ENCODE measurements around the gene KCNQ5. TPM values are rescaled to one million over a fixed set of nuclear protein-coding genes. Genes with fewer than 3 reads are reported as not detected.

Gene KCNQ5
- total RNA-seq, 1 experiment from 2014 or later: not detected

GRCh38 chr6:72720464-72720863 lies 98.6 kb downstream of the KCNQ5 start:
- BruUV-seq (replicated peaks): no TSS peak
- TF ChIP-seq YY1 (IDR thresholded peaks at IDR 0.05; ENCODE audit: extremely low read depth, insufficient replicate concordance, low read depth, low read length): no peak
- TF ChIP-seq JUND (IDR thresholded peaks at IDR 0.05): no peak
- TF ChIP-seq CBX3 (IDR thresholded peaks at IDR 0.05; ENCODE audit: low read depth): no peak
- no peak for TF ChIP-seq EZH2 (IDR thresholded peaks at IDR 0.05)

GRCh38 chr6:72721346-72721745 lies 99.5 kb downstream of the KCNQ5 start:
- CTCF ChIA-PET: no interaction called here
- Histone ChIP-seq H3K27ac (ENCODE audit: low read depth, low read length) (no peak overlapping the region), H3K79me2 (ENCODE audit: insufficient read depth, low read length) (no peaks in the 10 kb centered on the region), H2AFZ (ENCODE audit: low read depth, low read length, poor library complexity, severe bottlenecking) (no peak overlapping the region), H3K4me2 (ENCODE audit: low read length) (no peak overlapping the region), H3K27me3 (ENCODE audit: insufficient read depth, low read length) (peaks cover 11% of the 10 kb centered on the region), H3K4me3 (replicated peaks in 1 of 2; ENCODE audit: low read depth in 1 of 2, low read length in 2 of 2) (no peak overlapping the region), H3K9ac (ENCODE audit: low read length) (no peak overlapping the region), H3K36me3 (ENCODE audit: control insufficient read depth in 1 of 2, insufficient read depth in 2 of 2, low read length in 2 of 2) (no peaks in the 10 kb centered on the region), H3K9me3 (ENCODE audit: control insufficient read depth in 1 of 2, insufficient read depth in 1 of 2, low read depth in 1 of 2, low read length in 2 of 2) (no peaks in the 10 kb centered on the region), H4K20me1 (ENCODE audit: insufficient read depth) (no peaks in the 10 kb centered on the region), H3K4me1 (ENCODE audit: control insufficient read depth in 1 of 2, insufficient read depth in 2 of 2, low read length in 2 of 2) (no peaks in the 10 kb centered on the region), H3K9me2 (ENCODE audit: insufficient read depth) (no peaks in the 10 kb centered on the region)
- no peak for ATAC-seq
- no peak for DNase-seq (ENCODE audit: low read depth, low spot score)
- intact Hi-C loops (cut with micrococcal nuclease): no loop called here
- POLR2A ChIA-PET: no interaction called here
- BruUV-seq (replicated peaks): no TSS peak
- RAD21 ChIA-PET (ENCODE audit: low non-redundant PET in 1 of 2, low total read pairs in 2 of 2, uncharacterized antibody in 2 of 2, unreplicated experiment in 2 of 2): no interaction called here
- TF ChIP-seq REST (IDR thresholded peaks at IDR 0.05; ENCODE audit: low read depth) (no peak), POLR2AphosphoS5 (IDR thresholded peaks at IDR 0.05; ENCODE audit: low read depth, low read length) (no peak), ZNF274 (IDR thresholded peaks at IDR 0.05; ENCODE audit: low read depth, low read length) (no peak), CBX3 (IDR thresholded peaks at IDR 0.05; ENCODE audit: low read depth) (no peak), JUND (IDR thresholded peaks at IDR 0.05) (no peak), EZH2phosphoT487 (IDR thresholded peaks at IDR 0.05; ENCODE audit: borderline replicate concordance) (no peak), ZFX (IDR thresholded peaks at IDR 0.05) (no peak), SIN3A (IDR thresholded peaks at IDR 0.05; ENCODE audit: low read depth) (no peak), EZH2 (IDR thresholded peaks at IDR 0.05) (no peak), FOSL1 (IDR thresholded peaks at IDR 0.05; ENCODE audit: low read depth) (no peak), SP1 (IDR thresholded peaks at IDR 0.05; ENCODE audit: low read depth) (no peak), EGR1 (IDR thresholded peaks at IDR 0.05; ENCODE audit: low read depth) (no peak), SRF (IDR thresholded peaks at IDR 0.05; ENCODE audit: low read depth) (no peak), CTCF (IDR thresholded peaks at IDR 0.05 in 2 of 3, conservative IDR thresholded peaks at IDR 0.05 in 1 of 3; ENCODE audit: borderline replicate concordance in 1 of 3, insufficient read depth in 1 of 3, low read depth in 2 of 3, low read length in 2 of 3) (no peak), RAD21 (IDR thresholded peaks at IDR 0.05; ENCODE audit: low read depth) (no peak), MAX (IDR thresholded peaks at IDR 0.05) (no peak), POLR2A (IDR thresholded peaks at IDR 0.05; ENCODE audit: borderline replicate concordance, extremely low read depth, insufficient read depth, insufficient read length) (no peak)

More at GRCh38 chr6:72720464-72720863, 98.6 kb downstream of the KCNQ5 start:
- Histone ChIP-seq H4K20me1 (ENCODE audit: insufficient read depth) (no peaks in the 10 kb centered on the region), H3K9me3 (ENCODE audit: control insufficient read depth in 1 of 2, insufficient read depth in 1 of 2, low read depth in 1 of 2, low read length in 2 of 2) (no peaks in the 10 kb centered on the region), H2AFZ (ENCODE audit: low read depth, low read length, poor library complexity, severe bottlenecking) (no peak overlapping the region), H3K36me3 (ENCODE audit: control insufficient read depth in 1 of 2, insufficient read depth in 2 of 2, low read length in 2 of 2) (no peaks in the 10 kb centered on the region), H3K27me3 (ENCODE audit: insufficient read depth, low read length) (peaks cover 15% of the 10 kb centered on the region), H3K9me2 (ENCODE audit: insufficient read depth) (no peaks in the 10 kb centered on the region), H3K27ac (ENCODE audit: low read depth, low read length) (no peak overlapping the region), H3K4me3 (replicated peaks in 1 of 2; ENCODE audit: low read depth in 1 of 2, low read length in 2 of 2) (no peak overlapping the region), H3K79me2 (ENCODE audit: insufficient read depth, low read length) (no peaks in the 10 kb centered on the region), H3K4me2 (ENCODE audit: low read length) (no peak overlapping the region), H3K4me1 (ENCODE audit: control insufficient read depth in 1 of 2, insufficient read depth in 2 of 2, low read length in 2 of 2) (no peaks in the 10 kb centered on the region), H3K9ac (ENCODE audit: low read length) (no peak overlapping the region)
- intact Hi-C loops (cut with micrococcal nuclease): no loop called here
- no peak for DNase-seq (ENCODE audit: low read depth, low spot score)
- no peak for ATAC-seq
- ChIA-PET RAD21 (ENCODE audit: low non-redundant PET in 1 of 2, low total read pairs in 2 of 2, uncharacterized antibody in 2 of 2, unreplicated experiment in 2 of 2) (no interaction called here), POLR2A (no interaction called here), CTCF (no interaction called here)

Data from HCT116 (cell line).